HG02943 (cell line): ENCODE measurements around the gene MSH6.
A peak's percentile ranks its signal among the peaks of the same experiment; 100 is the strongest.

ENCODE experiments used
- ATAC-seq: cut with Tn5 transposase; IDR thresholded peaks from one replicate; pipeline ENCODE4 v1.9.1; 2021; ENCODE audit warnings: mild to moderate bottlenecking, low read depth, moderate library complexity; ENCODE audit not compliant: unreplicated experiment

The MSH6 gene

GRCh38 chr2:47782671-47783485, at the start of gene MSH6:
Gene MSH6, plus strand, starts transcription at chr2:47783145. Its CDS starts 89 bp downstream, at chr2:47783234.
- ATAC-seq, result peak; percentile 80

GRCh38 chr2:47735136-47735869, 47.6 kb upstream of the MSH6 start:
- ATAC-seq, result no peak

GRCh38 chr2:47735912-47736311, 47.0 kb upstream of the MSH6 start:
- no peak for ATAC-seq

GRCh38 chr2:47737191-47737975, 45.6 kb upstream of the MSH6 start:
- ATAC-seq, result no peak

- ATAC-seq, result no peak
Measured at GRCh38 chr2:47738331-47738730, 44.6 kb upstream of the MSH6 start.

GRCh38 chr2:47741101-47741500, 41.8 kb upstream of the MSH6 start:
- ATAC-seq, result no peak

- ATAC-seq, result no peak
Measured at GRCh38 chr2:47741637-47742036, 41.3 kb upstream of the MSH6 start.

- ATAC-seq, result no peak
Measured at GRCh38 chr2:47744074-47744473, 38.9 kb upstream of the MSH6 start.

GRCh38 chr2:47747878-47748277, 35.1 kb upstream of the MSH6 start:
- no peak for ATAC-seq

GRCh38 chr2:47751856-47752414, 31.0 kb upstream of the MSH6 start:
- ATAC-seq, result no peak

- ATAC-seq, result no peak
Measured at GRCh38 chr2:47767497-47767844, 15.5 kb upstream of the MSH6 start.

- no peak for ATAC-seq
Measured at GRCh38 chr2:47767880-47768609, 14.9 kb upstream of the MSH6 start.

- no peak for ATAC-seq
Measured at GRCh38 chr2:47769318-47769717, 13.6 kb upstream of the MSH6 start.

- no peak for ATAC-seq
Measured at GRCh38 chr2:47771211-47771610, 11.7 kb upstream of the MSH6 start.

- ATAC-seq, result no peak
Measured at GRCh38 chr2:47772343-47772742, 10.6 kb upstream of the MSH6 start.

GRCh38 chr2:47774567-47774966, 8.4 kb upstream of the MSH6 start:
- ATAC-seq, result no peak

GRCh38 chr2:47777277-47777937, 5.5 kb upstream of the MSH6 start:
- no peak for ATAC-seq

GRCh38 chr2:47778698-47779425, 4.1 kb upstream of the MSH6 start:
- no peak for ATAC-seq

GRCh38 chr2:47779426-47779790, 3.5 kb upstream of the MSH6 start:
- ATAC-seq, result no peak
